Spleen (tissue), 7 donors: ENCODE results near the gene KMT2B.

Experiments
- CTCF ChIP-seq, 11 experiments: fragments of 200-600 bp in 7 of 11; fragments of 450-650 bp in 4 of 11; sonication (generic) in 4 of 11; IDR thresholded peaks in 8 of 11; conservative IDR thresholded peaks in 3 of 11; 1 replicate in 7 of 11; 2 replicates in 4 of 11; pipeline versions ENCODE4 v1.4.0 to v1.8.0; 2016 to 2021; ENCODE audit warnings: antibody characterized with exemption in 11 of 11, inconsistent platforms in 4 of 11, mild to moderate bottlenecking in 1 of 11
- POLR2A ChIP-seq, 3 donors: fragments of 450-650 bp; IDR thresholded peaks; one replicate each; pipeline ENCODE4 v1.5.1; 2017; ENCODE audit warnings: antibody characterized with exemption in 3 of 3, mild to moderate bottlenecking in 1 of 3
- POLR2AphosphoS5 ChIP-seq, 3 donors: sonication (generic); formaldehyde crosslinking; IDR thresholded peaks; one replicate each; pipeline ENCODE4 v1.5.1; 2017; ENCODE audit warnings: antibody characterized with exemption in 3 of 3
- donor health status: DM: no; HTN: no; CAD: no; lungs with moderate emphysema.
- donor health status: DM: no; HTN: no; CAD: no.
- donor health status: DM: no; HTN: no; CAD: no.

GRCh38 chr19:35748106-35749020 lies 30.6 kb downstream of the KMT2B start, which contains the start of gene LIN37:
- peak in 10 of 11 experiments; percentile 3 to 69 (median 49) for TF ChIP-seq CTCF (IDR thresholded peaks at IDR 0.05 in 8 of 11, conservative IDR thresholded peaks at IDR 0.05 in 3 of 11)
- TF ChIP-seq POLR2A (IDR thresholded peaks at IDR 0.05): peak in 2 of 3 donors; percentile 34 to 66
- TF ChIP-seq POLR2AphosphoS5 (IDR thresholded peaks at IDR 0.05): peak; percentile 89 to 96 (median 93)
